IPS-18a (cell line): Measurements from ENCODE around the gene PACS2.
"Not testable (repeated sequence)": the region's sequence is repeated elsewhere in the genome, so short reads cannot be mapped to it uniquely, and the experiment has no call there.

Experiments used
- H3K27ac ChIP-seq: one replicate; pipeline ENCODE4 v1.5.1; 2013; ENCODE audit warnings: low read length
- H3K27me3 ChIP-seq: one replicate; pipeline ENCODE4 v1.6.1; 2013; ENCODE audit warnings: mild to moderate bottlenecking, low read length; ENCODE audit not compliant: control insufficient read depth, insufficient read depth
- H3K36me3 ChIP-seq: one replicate; pipeline ENCODE4 v1.6.1; 2013; ENCODE audit warnings: low read depth, low read length; ENCODE audit not compliant: control insufficient read depth
- H3K4me1 ChIP-seq: one replicate; pipeline ENCODE4 v1.6.1; 2013; ENCODE audit warnings: low read depth, low read length; ENCODE audit not compliant: control insufficient read depth
- H3K4me3 ChIP-seq: one replicate; pipeline ENCODE4 v1.5.1; 2013; ENCODE audit warnings: low read length
- H3K9ac ChIP-seq: one replicate; pipeline ENCODE4 v1.6.1; 2013; ENCODE audit warnings: mild to moderate bottlenecking, low read length, moderate library complexity
- H3K9me3 ChIP-seq: one replicate; pipeline ENCODE4 v1.6.1; 2013; ENCODE audit warnings: low read depth, low read length; ENCODE audit not compliant: control insufficient read depth

The PACS2 gene

DNA sequence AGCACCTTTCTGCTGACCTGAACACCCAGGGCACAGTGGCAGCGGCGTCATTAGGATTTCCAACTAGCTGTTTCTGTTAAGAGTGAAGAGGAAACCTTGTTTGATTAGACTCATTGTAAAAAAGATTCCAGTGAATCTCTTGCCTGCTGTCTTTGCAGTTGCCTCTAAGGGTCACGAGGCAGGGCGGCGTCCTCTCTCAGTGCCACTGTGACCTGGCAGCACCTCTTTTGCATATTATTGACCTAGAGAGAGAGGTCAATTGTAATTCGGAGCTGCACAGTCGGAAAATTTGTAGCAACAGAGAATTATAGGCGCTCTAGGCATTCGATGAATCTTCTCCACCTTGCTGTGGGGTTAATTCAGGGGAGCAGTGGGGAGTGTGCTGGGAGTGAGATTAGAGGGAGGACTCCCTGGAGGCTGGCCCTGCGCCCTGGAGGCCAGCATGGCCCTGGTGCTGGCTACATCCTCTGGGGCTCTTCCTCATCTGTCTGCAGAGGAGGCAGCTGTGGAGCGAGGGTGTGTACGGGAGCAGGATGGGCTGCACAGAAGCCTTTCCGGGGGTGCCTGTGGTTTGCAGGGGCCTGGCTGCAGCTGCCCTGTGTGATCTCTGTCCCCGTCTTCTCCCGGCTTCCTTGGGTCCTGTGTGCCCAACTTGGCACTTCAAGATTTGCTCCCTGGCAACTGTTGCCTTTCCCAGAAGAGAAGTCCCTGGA is 14.3 kb downstream of the PACS2 start:
- Histone ChIP-seq H3K27me3 (no peaks in the 10 kb centered on the region), H3K36me3 (no peaks in the 10 kb centered on the region), H3K4me1 (peaks cover 45% of the 10 kb centered on the region), H3K9me3 (no peaks in the 10 kb centered on the region), H3K4me3 (no peak overlapping the region), H3K9ac (no peak overlapping the region), H3K27ac (no peak overlapping the region)

DNA sequence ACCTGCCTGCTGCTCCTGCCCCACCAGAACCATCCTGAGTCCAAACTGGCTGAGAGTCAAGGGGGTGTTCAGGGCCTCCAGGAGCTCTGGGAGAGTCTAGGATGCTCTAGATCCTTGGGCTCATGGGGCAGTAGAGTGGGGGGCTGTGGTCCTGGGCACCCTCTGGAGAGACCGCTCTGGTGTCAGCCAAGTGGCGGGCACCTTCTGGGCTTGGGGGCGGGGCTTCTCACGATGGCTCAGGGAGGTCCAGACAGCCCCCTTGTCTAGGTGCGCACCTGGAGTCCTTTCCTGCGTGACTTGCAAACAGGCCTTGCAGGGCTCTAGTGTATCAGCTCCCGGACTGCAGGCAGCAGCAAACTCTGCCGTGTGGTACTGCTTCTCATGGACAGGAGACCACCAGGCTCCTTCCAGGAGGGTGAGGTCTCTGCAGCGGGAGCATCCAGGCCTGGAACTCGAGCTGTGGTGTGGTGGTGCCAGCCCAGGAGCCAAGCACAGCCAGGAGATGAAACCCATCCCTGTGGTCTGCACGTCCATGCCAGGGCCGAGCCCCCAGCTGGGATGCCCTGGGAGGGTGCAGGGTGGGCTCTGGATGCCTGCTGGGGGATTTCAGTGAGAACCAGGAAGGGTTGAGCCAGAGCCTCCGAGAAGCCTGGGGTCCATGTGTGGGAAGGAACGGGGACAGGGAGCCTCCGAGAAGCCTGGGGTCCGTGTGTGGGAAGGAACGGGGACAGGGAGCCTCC is 15.0 kb downstream of the PACS2 start:
- H3K4me1 ChIP-seq = peaks cover 41% of the 10 kb centered on the region
- H3K27me3 ChIP-seq = no peaks in the 10 kb centered on the region
- H3K27ac ChIP-seq = no peak overlapping the region
- H3K9ac ChIP-seq = no peak overlapping the region
- H3K9me3 ChIP-seq = no peaks in the 10 kb centered on the region
- H3K4me3 ChIP-seq = no peak overlapping the region
- H3K36me3 ChIP-seq = no peaks in the 10 kb centered on the region

DNA sequence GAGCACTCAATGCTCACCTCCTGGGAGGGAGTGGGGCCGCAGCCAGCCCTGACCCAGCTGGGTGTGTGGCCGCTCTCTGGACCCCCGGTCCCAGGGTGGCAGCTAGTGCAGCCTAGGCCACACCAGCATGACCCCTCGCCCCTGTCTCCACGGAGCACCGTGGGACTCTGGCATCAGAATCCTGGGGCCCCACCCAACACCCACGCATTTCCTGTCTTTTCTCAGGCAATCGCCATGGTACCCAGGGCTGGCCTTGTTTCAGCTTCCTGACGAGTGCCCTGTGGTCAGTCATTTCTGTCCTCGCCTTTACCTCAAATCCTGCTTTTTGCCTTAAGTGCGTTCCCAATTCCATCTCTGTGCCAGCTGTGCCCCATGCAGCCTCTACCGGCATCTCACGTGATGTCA is 15.9 kb downstream of the PACS2 start:
- H3K4me3 ChIP-seq = no peak overlapping the region
- peaks cover 38% of the 10 kb centered on the region for H3K4me1 ChIP-seq
- no peaks in the 10 kb centered on the region for H3K9me3 ChIP-seq
- H3K27ac ChIP-seq = no peak overlapping the region
- no peaks in the 10 kb centered on the region for H3K27me3 ChIP-seq
- no peaks in the 10 kb centered on the region for H3K36me3 ChIP-seq
- no peak overlapping the region for H3K9ac ChIP-seq

DNA sequence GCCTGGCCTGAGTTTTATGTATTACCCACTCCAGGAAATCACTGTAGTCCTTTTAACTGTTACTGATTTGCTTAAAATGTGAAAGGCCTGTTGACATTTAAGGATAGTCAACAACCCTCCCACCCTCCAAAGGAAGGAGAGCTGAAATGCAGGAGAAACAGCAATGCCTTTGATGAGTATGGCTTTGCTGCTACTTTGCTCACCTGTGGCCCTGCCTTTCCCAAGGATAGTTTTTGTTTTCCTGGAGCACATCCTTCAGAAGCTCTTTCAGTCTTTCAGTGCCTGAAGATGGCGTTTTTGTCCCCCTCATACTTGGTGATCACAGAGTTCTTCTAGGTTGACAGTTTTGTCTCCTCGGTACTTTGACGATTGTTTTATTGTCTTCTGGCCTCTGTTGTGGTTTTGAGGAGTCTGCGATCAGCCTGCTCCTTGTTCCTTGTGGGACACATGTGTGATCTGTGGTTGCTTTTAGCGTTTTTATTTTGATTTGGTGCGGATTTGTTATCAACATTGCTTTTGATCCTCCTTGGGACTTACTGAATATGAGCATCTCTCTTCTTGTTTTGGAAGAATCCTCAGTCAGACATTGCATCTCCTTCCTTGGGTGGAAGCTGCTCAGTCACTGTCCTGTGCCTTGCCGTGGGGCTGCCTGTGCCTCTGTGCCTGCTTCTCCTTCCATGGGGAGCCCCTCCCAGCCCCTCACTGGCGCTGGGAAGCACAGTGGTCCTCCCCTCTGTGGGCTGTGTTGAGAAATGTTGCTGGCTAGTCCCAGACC is 17.2 kb downstream of the PACS2 start:
- Histone ChIP-seq H3K9ac (no peak overlapping the region), H3K27me3 (no peaks in the 10 kb centered on the region), H3K36me3 (no peaks in the 10 kb centered on the region), H3K9me3 (no peaks in the 10 kb centered on the region), H3K4me1 (peaks cover 28% of the 10 kb centered on the region), H3K27ac (no peak overlapping the region), H3K4me3 (no peak overlapping the region)

DNA sequence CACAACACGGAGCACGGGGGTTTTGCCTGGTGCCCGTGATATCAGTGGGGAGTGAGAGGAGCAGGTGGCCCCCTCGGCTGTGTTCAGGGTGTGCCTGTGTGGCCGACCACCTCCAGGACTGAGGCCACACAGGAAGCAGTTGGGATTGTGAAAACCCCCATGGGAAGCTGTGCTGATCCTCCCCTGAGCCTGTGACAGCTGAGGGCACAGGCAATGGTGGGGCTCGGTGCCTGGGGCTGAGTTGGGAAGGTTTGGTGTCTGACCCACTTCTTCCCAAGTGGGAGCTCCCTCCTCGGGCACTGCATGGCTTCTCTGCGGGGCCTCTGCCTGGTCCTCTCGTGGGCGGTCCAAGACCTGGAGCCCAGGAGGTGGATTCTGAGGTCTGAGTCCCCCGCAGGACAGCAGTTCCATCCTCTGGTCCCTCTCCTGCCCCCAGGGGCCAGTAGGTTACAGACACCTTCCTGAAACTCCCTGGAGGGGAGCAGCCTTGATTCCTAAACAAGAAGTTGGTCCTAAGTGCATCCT is 17.9 kb downstream of the PACS2 start:
- peaks cover 22% of the 10 kb centered on the region for H3K4me1 ChIP-seq
- H3K27ac ChIP-seq = no peak overlapping the region
- no peaks in the 10 kb centered on the region for H3K36me3 ChIP-seq
- no peaks in the 10 kb centered on the region for H3K27me3 ChIP-seq
- H3K9ac ChIP-seq = no peak overlapping the region
- no peak overlapping the region for H3K4me3 ChIP-seq
- H3K9me3 ChIP-seq = no peaks in the 10 kb centered on the region

DNA sequence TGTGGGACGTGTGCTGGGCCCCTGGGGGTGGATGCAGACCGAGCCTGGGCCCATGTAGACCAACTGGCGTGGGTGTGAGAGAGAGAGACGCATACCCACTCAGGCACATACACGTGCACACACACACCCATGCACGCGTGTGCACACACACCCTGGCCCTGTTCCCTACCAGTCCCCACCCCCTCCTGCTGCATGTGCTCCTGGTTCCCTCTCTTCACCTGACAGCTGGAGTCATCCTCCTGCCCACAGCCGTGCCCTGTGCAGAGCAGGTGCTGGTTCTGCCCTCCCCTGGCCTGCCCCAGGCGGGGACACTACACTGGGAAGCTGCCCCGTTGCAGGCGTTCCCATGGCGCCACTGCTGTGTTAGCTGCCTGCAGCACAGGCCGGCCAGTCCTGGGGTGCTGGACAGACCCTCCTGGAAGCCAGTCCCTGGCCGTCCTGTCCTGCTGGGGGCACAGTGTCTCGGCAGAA is 18.5 kb downstream of the PACS2 start:
- Histone ChIP-seq H3K4me3 (no peak overlapping the region), H3K9ac (no peak overlapping the region), H3K27ac (no peak overlapping the region), H3K9me3 (no peaks in the 10 kb centered on the region), H3K4me1 (peaks cover 15% of the 10 kb centered on the region), H3K36me3 (no peaks in the 10 kb centered on the region), H3K27me3 (no peaks in the 10 kb centered on the region)

DNA sequence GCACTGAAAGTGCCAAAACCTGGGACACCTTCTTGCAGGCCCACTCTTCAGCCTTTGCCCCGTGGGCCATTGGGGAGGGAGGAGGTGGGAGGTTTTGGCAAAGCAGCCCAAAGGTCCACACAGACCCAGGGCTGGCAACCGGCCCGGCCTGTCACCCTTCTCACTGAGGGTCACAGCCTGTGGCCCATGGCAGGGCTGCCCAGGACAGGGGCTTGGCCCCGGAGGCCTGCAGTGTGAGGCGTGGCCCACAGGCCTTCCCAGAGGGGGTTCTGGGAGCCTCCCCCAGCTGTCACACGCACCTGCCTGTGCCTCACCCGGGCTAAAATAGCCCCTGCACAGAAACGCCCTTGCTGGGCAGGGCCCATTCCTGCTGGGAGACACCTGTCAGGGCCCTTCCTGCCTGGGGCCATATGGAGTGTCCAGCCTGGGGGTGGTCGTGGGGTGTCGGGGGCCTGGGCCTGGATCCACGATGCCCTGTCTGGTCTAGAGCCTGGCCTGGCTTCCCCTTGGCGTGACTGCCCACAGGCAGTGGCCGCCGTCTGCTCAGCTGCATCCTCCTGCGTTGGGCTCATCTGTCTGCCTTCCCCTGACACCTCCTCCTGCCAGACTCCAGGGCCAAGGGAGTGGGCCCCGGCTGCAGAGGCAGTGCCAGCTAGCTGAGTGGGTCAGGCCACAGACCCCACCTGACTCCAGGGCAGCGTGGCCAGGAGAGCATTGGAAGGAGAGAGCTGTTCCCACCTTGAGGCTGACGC is 19.2 kb downstream of the PACS2 start:
- Histone ChIP-seq H3K4me1 (peaks cover 9% of the 10 kb centered on the region), H3K9me3 (no peaks in the 10 kb centered on the region)

DNA sequence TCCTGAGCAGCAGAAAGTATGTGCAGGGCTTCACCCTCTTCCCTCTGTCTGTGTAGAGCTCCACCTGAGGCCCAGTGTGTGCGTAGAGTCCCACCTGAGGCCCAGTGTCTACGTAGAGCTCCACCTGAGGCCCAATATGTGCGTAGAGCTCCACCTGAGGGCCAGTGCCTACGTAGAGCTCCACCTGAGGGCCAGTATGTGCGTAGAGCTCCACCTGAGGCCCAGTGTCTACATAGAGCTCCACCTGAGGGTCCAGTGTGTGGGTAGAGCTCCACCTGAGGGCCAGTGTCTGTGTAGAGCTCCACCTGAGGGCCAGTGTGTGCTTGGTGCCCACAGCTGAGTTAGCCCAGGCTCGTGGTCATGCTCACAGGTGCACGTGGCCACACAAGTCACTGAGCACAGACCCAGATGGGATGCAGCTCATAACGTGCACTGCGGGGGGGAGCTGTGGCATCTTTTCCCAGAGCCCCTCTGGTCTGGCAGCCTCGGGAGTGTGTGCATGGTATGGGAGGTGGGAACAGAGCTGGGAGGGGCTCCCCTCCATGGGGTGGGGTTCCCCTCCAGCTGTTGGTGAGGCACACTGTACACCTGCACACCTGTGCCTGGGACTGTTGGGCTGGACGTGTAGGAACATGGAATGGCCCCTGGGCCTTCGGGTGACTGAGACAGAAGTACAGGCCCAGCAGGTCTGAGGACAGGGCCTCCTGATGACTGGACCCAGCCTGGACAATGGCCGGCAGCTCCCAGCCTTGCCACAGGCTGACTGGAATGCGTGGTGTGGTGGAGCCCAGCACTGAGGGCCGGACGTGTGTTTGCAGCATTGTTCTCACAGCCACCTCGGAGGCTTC is 20.1 kb downstream of the PACS2 start:
- Histone ChIP-seq H3K9me3 (no peaks in the 10 kb centered on the region), H3K9ac (no peak overlapping the region), H3K36me3 (no peaks in the 10 kb centered on the region), H3K4me3 (no peak overlapping the region), H3K27ac (no peak overlapping the region), H3K27me3 (no peaks in the 10 kb centered on the region), H3K4me1 (peaks cover 9% of the 10 kb centered on the region)

More for the DNA sequence above, 19.2 kb downstream of the PACS2 start:
- Histone ChIP-seq H3K36me3 (no peaks in the 10 kb centered on the region), H3K4me3 (no peak overlapping the region), H3K27ac (no peak overlapping the region), H3K27me3 (no peaks in the 10 kb centered on the region), H3K9ac (no peak overlapping the region)

DNA sequence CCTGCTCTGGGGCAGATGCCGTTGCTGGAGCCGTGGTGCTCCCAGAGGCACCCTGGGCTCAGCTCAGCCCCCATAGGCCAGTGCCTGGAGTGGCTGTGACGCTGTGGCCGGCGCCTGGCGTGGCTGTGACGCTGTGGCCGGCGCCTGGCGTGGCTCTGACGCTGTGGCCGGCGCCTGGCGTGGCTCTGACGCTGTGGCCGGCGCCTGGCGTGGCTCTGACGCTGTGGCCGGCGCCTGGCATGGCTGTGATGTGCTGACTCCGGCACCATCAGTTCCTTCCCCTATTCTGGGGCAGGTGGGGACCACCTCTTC is 20.6 kb downstream of the PACS2 start:
- H3K36me3 ChIP-seq, H3K4me1 ChIP-seq, H3K4me3 ChIP-seq, H3K27me3 ChIP-seq, H3K27ac ChIP-seq, H3K9me3 ChIP-seq, H3K9ac ChIP-seq: not testable (repeated sequence)

DNA sequence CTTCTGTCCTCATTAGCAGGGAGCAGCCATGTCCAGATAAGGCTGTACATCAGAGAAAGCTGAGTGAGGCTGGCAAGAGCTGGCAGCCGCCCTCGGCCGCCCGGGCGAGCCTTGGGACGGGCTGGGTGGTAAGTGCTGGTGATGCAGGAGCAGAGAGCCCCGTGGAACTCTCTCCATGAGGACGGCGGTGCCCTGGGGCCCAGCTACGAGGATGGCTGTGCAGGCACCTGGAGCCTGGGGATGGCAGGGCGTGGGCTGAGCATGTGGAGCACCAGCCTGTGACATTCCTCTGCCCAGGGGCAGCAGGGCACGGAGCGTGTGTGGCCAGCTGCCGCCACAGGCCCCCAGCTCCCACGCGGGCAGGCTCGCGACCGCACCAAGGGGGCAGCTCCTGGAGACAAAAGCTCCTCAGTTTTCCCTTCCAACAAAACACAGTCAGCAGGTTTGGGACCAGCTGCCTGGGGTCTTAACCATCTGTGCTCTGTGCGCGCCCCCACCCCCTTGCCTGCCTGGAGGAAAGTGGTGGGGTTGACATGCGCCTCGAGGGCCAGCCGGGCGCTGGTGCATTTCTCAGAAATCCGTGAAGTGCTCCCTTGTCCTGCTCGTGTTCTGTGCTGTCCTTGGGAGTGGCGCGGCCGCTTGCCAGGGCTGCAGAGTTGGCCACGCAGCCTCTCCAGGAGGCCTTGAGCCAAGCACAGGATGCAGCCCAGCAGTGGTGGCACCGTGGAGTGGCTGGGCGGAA is 21.4 kb downstream of the PACS2 start:
- Histone ChIP-seq H3K27ac (no peak overlapping the region), H3K4me1 (peaks cover 4% of the 10 kb centered on the region), H3K36me3 (no peaks in the 10 kb centered on the region), H3K4me3 (no peak overlapping the region), H3K27me3 (no peaks in the 10 kb centered on the region), H3K9ac (no peak overlapping the region), H3K9me3 (no peaks in the 10 kb centered on the region)
